GM12878 (cell line): Measurements from ENCODE around the gene CUZD1.
A peak's percentile ranks its signal among the peaks of the same experiment; 100 is the strongest.

ENCODE experiments used
- BRCA1 ChIP-seq: IDR thresholded peaks from 2 replicates; pipeline ENCODE4 v1.6.1; 2011; ENCODE audit warnings: low read depth, low read length, improper control_type of control experiment
- EZH2 ChIP-seq: IDR thresholded peaks from 2 replicates; pipeline ENCODE4 v1.6.1; 2012; ENCODE audit warnings: low read depth, mild to moderate bottlenecking, control low read depth, inconsistent platforms, low read length, borderline replicate concordance; ENCODE audit not compliant: control insufficient read depth
- FOXK2 ChIP-seq: fragments of 450-650 bp; IDR thresholded peaks from 2 replicates; pipeline ENCODE4 v1.6.1; 2017; ENCODE audit warnings: mild to moderate bottlenecking, moderate library complexity
- NR2C1 ChIP-seq: fragments of 450-650 bp; IDR thresholded peaks from 2 replicates; pipeline ENCODE4 v1.6.1; 2017; ENCODE audit warnings: antibody characterized with exemption, mild to moderate bottlenecking, moderate library complexity
- POLR2AphosphoS5 ChIP-seq: IDR thresholded peaks from 2 replicates; pipeline ENCODE4 v1.6.1; 2011; ENCODE audit warnings: mild to moderate bottlenecking, low read length, inconsistent platforms
- RAD21 ChIP-seq: IDR thresholded peaks from 2 replicates; pipeline ENCODE4 v1.6.1; 2011; ENCODE audit warnings: mild to moderate bottlenecking, low read depth, low read length, moderate library complexity; ENCODE audit not compliant: insufficient read depth
- RCOR1 ChIP-seq: conservative IDR thresholded peaks from 2 replicates; pipeline ENCODE4 v1.6.1; 2012; ENCODE audit warnings: low read depth, low read length, improper control_type of control experiment
- TCF7 ChIP-seq: IDR thresholded peaks from 2 replicates; pipeline ENCODE4 v1.6.1; 2014; ENCODE audit warnings: antibody characterized with exemption, borderline replicate concordance
- YBX1 ChIP-seq: fragments of 450-650 bp; IDR thresholded peaks from 2 replicates; pipeline ENCODE4 v1.6.1; 2016; ENCODE audit warnings: antibody characterized with exemption
- TF ChIP-seq, protein P1 (sequence below): IDR thresholded peaks from 2 replicates; pipeline ENCODE4 v1.6.1; 2012; ENCODE audit warnings: mild to moderate bottlenecking, low read depth, low read length
- TF ChIP-seq, protein P2 (sequence below): fragments of 450-650 bp; IDR thresholded peaks from 2 replicates; pipeline ENCODE4 v1.6.1; 2017; ENCODE audit warnings: mild to moderate bottlenecking, low read depth, inconsistent platforms; ENCODE audit not compliant: poor library complexity, severe bottlenecking
- TF ChIP-seq, protein P3 (sequence below), 3 experiments: IDR thresholded peaks in 2 of 3; conservative IDR thresholded peaks in 1 of 3; 2 replicates each; pipeline ENCODE4 v1.5.1; 2011; ENCODE audit warnings: low read depth in 3 of 3, low read length in 3 of 3, mild to moderate bottlenecking in 3 of 3, control low read depth in 2 of 3, moderate library complexity in 2 of 3, inconsistent platforms in 1 of 3, mixed read lengths in 1 of 3; ENCODE audit not compliant: control insufficient read depth in 2 of 3, insufficient read depth in 1 of 3; ENCODE audit errors: extremely low read depth in 1 of 3
- TF ChIP-seq, protein P4 (sequence below): fragments of 450-650 bp; formaldehyde crosslinking; IDR thresholded peaks from 2 replicates; pipeline ENCODE4 v1.4.0; 2020; ENCODE audit warnings: mild to moderate bottlenecking, moderate library complexity

DNA sequence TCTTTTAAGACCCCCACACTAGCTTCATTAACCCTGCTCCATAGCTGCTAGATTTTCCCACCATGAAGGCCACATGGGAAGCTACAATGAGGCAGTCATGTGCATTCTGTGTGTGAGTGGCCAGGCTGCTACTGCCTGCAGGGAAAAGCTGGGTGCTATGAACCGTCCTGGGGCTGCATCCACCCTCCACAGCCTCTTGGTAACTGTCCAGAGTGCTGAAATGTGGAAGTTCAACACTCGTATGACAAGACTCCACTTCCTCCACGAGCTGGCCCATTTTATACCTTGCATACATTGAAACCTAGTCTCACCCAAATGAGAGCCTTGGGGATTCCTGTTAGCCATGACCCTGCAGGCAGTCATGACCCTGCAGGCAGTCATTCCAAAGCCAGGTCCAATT is 59.4 kb downstream of the CUZD1 start:
- TF ChIP-seq RCOR1 (no peak), FOXK2 (no peak), YBX1 (no peak), POLR2AphosphoS5 (no peak), NR2C1 (no peak), TCF7 (no peak), RAD21 (no peak), BRCA1 (no peak), EZH2 (no peak)
- TF ChIP-seq, protein P1, sequence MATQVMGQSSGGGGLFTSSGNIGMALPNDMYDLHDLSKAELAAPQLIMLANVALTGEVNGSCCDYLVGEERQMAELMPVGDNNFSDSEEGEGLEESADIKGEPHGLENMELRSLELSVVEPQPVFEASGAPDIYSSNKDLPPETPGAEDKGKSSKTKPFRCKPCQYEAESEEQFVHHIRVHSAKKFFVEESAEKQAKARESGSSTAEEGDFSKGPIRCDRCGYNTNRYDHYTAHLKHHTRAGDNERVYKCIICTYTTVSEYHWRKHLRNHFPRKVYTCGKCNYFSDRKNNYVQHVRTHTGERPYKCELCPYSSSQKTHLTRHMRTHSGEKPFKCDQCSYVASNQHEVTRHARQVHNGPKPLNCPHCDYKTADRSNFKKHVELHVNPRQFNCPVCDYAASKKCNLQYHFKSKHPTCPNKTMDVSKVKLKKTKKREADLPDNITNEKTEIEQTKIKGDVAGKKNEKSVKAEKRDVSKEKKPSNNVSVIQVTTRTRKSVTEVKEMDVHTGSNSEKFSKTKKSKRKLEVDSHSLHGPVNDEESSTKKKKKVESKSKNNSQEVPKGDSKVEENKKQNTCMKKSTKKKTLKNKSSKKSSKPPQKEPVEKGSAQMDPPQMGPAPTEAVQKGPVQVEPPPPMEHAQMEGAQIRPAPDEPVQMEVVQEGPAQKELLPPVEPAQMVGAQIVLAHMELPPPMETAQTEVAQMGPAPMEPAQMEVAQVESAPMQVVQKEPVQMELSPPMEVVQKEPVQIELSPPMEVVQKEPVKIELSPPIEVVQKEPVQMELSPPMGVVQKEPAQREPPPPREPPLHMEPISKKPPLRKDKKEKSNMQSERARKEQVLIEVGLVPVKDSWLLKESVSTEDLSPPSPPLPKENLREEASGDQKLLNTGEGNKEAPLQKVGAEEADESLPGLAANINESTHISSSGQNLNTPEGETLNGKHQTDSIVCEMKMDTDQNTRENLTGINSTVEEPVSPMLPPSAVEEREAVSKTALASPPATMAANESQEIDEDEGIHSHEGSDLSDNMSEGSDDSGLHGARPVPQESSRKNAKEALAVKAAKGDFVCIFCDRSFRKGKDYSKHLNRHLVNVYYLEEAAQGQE, result peak; percentile 87
- TF ChIP-seq, protein P2, sequence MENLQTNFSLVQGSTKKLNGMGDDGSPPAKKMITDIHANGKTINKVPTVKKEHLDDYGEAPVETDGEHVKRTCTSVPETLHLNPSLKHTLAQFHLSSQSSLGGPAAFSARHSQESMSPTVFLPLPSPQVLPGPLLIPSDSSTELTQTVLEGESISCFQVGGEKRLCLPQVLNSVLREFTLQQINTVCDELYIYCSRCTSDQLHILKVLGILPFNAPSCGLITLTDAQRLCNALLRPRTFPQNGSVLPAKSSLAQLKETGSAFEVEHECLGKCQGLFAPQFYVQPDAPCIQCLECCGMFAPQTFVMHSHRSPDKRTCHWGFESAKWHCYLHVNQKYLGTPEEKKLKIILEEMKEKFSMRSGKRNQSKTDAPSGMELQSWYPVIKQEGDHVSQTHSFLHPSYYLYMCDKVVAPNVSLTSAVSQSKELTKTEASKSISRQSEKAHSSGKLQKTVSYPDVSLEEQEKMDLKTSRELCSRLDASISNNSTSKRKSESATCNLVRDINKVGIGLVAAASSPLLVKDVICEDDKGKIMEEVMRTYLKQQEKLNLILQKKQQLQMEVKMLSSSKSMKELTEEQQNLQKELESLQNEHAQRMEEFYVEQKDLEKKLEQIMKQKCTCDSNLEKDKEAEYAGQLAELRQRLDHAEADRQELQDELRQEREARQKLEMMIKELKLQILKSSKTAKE, result no peak
- TF ChIP-seq, protein P3, sequence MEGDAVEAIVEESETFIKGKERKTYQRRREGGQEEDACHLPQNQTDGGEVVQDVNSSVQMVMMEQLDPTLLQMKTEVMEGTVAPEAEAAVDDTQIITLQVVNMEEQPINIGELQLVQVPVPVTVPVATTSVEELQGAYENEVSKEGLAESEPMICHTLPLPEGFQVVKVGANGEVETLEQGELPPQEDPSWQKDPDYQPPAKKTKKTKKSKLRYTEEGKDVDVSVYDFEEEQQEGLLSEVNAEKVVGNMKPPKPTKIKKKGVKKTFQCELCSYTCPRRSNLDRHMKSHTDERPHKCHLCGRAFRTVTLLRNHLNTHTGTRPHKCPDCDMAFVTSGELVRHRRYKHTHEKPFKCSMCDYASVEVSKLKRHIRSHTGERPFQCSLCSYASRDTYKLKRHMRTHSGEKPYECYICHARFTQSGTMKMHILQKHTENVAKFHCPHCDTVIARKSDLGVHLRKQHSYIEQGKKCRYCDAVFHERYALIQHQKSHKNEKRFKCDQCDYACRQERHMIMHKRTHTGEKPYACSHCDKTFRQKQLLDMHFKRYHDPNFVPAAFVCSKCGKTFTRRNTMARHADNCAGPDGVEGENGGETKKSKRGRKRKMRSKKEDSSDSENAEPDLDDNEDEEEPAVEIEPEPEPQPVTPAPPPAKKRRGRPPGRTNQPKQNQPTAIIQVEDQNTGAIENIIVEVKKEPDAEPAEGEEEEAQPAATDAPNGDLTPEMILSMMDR (IDR thresholded peaks at IDR 0.05 in 2 of 3, conservative IDR thresholded peaks at IDR 0.05 in 1 of 3; ENCODE audit: control insufficient read depth in 2 of 3, extremely low read depth in 1 of 3, insufficient read depth in 1 of 3, low read depth in 3 of 3, low read length in 3 of 3), result no peak
- TF ChIP-seq, protein P4, sequence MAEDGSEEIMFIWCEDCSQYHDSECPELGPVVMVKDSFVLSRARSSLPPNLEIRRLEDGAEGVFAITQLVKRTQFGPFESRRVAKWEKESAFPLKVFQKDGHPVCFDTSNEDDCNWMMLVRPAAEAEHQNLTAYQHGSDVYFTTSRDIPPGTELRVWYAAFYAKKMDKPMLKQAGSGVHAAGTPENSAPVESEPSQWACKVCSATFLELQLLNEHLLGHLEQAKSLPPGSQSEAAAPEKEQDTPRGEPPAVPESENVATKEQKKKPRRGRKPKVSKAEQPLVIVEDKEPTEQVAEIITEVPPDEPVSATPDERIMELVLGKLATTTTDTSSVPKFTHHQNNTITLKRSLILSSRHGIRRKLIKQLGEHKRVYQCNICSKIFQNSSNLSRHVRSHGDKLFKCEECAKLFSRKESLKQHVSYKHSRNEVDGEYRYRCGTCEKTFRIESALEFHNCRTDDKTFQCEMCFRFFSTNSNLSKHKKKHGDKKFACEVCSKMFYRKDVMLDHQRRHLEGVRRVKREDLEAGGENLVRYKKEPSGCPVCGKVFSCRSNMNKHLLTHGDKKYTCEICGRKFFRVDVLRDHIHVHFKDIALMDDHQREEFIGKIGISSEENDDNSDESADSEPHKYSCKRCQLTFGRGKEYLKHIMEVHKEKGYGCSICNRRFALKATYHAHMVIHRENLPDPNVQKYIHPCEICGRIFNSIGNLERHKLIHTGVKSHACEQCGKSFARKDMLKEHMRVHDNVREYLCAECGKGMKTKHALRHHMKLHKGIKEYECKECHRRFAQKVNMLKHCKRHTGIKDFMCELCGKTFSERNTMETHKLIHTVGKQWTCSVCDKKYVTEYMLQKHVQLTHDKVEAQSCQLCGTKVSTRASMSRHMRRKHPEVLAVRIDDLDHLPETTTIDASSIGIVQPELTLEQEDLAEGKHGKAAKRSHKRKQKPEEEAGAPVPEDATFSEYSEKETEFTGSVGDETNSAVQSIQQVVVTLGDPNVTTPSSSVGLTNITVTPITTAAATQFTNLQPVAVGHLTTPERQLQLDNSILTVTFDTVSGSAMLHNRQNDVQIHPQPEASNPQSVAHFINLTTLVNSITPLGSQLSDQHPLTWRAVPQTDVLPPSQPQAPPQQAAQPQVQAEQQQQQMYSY, result no peak
